HepG2 (cell line): ENCODE data around the gene CABLES1. TPM values are rescaled to one million over a fixed set of nuclear protein-coding genes. Genes with fewer than 3 reads are reported as not detected.

Experiments
- EHMT2 ChIP-seq: fragments of 200-600 bp; sonication (generic); IDR thresholded peaks from 2 replicates; pipeline ENCODE4 v1.7.0; 2017; ENCODE audit warnings: antibody characterized with exemption, low read depth, low read length, borderline replicate concordance
- GATAD2A ChIP-seq: IDR thresholded peaks from 2 replicates; pipeline ENCODE4 v1.6.1; 2016
- GFI1 ChIP-seq: sonication (generic); formaldehyde crosslinking; IDR thresholded peaks from 2 replicates; pipeline ENCODE4 v1.5.0; 2020; ENCODE audit warnings: missing genetic modification reagents, mild to moderate bottlenecking, borderline replicate concordance
- ISL2 ChIP-seq: sonication (generic); formaldehyde crosslinking; IDR thresholded peaks from 2 replicates; pipeline ENCODE4 v1.5.0; 2020; ENCODE audit warnings: missing genetic modification reagents
- NFKB2 ChIP-seq: sonication (generic); formaldehyde crosslinking; IDR thresholded peaks from 2 replicates; pipeline ENCODE4 v1.4.0; 2020; ENCODE audit warnings: missing genetic modification reagents, borderline replicate concordance
- NKX3-1 ChIP-seq: sonication (generic); formaldehyde crosslinking; IDR thresholded peaks from 2 replicates; pipeline ENCODE4 v1.5.0; 2020; ENCODE audit warnings: missing genetic modification reagents
- POGZ ChIP-seq: sonication (generic); formaldehyde crosslinking; IDR thresholded peaks from 2 replicates; pipeline ENCODE4 v1.4.0; 2020; ENCODE audit warnings: mild to moderate bottlenecking, missing genetic modification reagents
- RARG ChIP-seq: sonication (generic); formaldehyde crosslinking; IDR thresholded peaks from 2 replicates; pipeline ENCODE4 v1.4.0; 2020; ENCODE audit warnings: low read depth, mild to moderate bottlenecking, missing genetic modification reagents
- SSRP1 ChIP-seq: IDR thresholded peaks from 2 replicates; pipeline ENCODE4 v1.6.1; 2016; ENCODE audit warnings: control low read depth
- ZNF34 ChIP-seq: sonication (generic); formaldehyde crosslinking; IDR thresholded peaks from 2 replicates; pipeline ENCODE4 v1.4.0; 2020; ENCODE audit warnings: mild to moderate bottlenecking, missing genetic modification reagents, borderline replicate concordance
- ZNF382 ChIP-seq: sonication (generic); formaldehyde crosslinking; IDR thresholded peaks from 2 replicates; pipeline ENCODE4 v1.5.0; 2020; ENCODE audit warnings: missing genetic modification reagents, mild to moderate bottlenecking, borderline replicate concordance
- ZNF562 ChIP-seq: sonication (generic); formaldehyde crosslinking; IDR thresholded peaks from 2 replicates; pipeline ENCODE4 v1.8.0; 2022; ENCODE audit warnings: missing genetic modification reagents, borderline replicate concordance
- ZNF749 ChIP-seq: sonication (generic); formaldehyde crosslinking; IDR thresholded peaks from 2 replicates; pipeline ENCODE4 v1.8.0; 2022; ENCODE audit warnings: mild to moderate bottlenecking, missing genetic modification reagents, moderate library complexity, borderline replicate concordance
- polyA plus RNA-seq, 8 experiments: library from polyadenylated mRNA; depleted of rRNA in 3 of 8; stranded (reverse) in 7 of 8; unstranded in 1 of 8; fragments of >200 nt; fragmentation: Illumina TruSeq in 4 of 8; extraction: Trizol in 4 of 8; gene quantifications; 2 replicates each; pipeline versions ENCODE4 v1.2.1 to v1.2.3, GENCODE V29; 2011 to 2016; ENCODE audit warnings: low read depth in 4 of 8, missing spikeins in 1 of 8, mixed read lengths in 1 of 8; ENCODE audit not compliant: insufficient read depth in 1 of 8
- total RNA-seq, 5 experiments: library from RNA; depleted of rRNA; stranded (reverse); fragments of >200 nt; fragmentation: Illumina TruSeq; extraction: Trizol; gene quantifications; 2 replicates each; pipeline ENCODE4 v1.2.3, GENCODE V29; 2016; ENCODE audit warnings: low read depth in 1 of 5
- TF ChIP-seq, protein P1 (sequence below): sonication (generic); formaldehyde crosslinking; conservative IDR thresholded peaks from 2 replicates; pipeline ENCODE4 v1.8.0; 2022; ENCODE audit warnings: mild to moderate bottlenecking, moderate library complexity, missing genetic modification reagents
- TF ChIP-seq, protein P2 (sequence below): sonication (generic); formaldehyde crosslinking; conservative IDR thresholded peaks from 2 replicates; pipeline ENCODE4 v1.4.0; 2020; ENCODE audit warnings: missing genetic modification reagents
- TF ChIP-seq, protein P3 (sequence below): sonication (generic); formaldehyde crosslinking; IDR thresholded peaks from 2 replicates; pipeline ENCODE4 v1.4.0; 2020; ENCODE audit warnings: missing genetic modification reagents
- TF ChIP-seq, protein P4 (sequence below): sonication (generic); formaldehyde crosslinking; IDR thresholded peaks from 2 replicates; pipeline ENCODE4 v1.8.0; 2022; ENCODE audit warnings: mild to moderate bottlenecking, missing genetic modification reagents
- TF ChIP-seq, protein P5 (sequence below): IDR thresholded peaks from 2 replicates; pipeline ENCODE4 v1.4.0; 2020; ENCODE audit warnings: mild to moderate bottlenecking, missing genetic modification reagents

The CABLES1 gene
- total and polyA plus RNA-seq, 2 of the 13 experiments (the other 11 are each of a cell fraction or from before 2014, with no cell fraction given): 14.7 to 25.8 TPM

DNA sequence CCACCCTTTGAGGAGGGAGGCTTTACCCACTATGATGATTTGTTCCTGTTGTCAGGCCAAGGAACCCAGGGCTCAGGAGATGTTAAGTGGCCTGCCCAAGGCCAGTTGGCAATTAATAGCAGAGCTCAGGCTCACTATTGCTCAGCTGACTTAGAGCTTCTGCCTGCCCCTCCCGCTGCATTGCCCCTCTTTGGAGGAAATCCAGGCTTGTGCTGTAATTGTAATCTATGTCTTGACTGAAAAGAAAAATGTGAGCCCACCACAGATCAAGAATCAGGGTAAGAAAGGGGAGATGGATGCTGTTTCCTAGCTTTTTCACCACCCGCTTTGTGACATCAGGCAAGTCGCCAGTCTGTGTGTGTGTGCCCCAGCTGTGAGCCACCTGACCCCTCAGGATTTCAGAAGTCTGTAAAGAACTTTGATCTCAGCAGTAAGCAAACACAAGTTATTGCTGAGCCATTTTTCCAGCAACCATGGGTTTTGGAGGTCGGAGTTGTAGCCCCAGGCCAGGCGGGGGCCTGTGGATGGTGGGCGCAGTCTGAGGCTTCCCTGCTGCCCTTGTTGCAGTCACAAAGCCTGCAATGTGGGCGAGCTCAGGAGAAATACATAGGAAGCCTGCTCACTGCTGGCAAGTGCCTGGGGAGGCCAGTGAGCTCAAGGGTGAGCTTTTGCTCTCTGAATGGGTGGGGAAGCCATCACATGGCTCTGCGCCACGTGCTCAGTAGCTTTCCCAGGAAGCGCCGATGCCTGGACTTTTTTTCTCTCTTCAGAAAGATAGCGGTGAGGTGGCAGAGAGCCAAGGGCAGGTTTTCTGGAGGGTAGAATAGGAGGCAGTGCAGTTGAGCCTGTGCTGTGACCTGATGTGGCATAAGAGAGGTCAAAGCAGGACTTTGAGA, 6.1 kb downstream of the CABLES1 start (continued):
- TF ChIP-seq NFKB2 (CRISPR knock-in tag): peak; percentile 80; the same call in 1 of the 2 replicates
- peak; percentile 30; the same call in 1 of the 2 replicates for TF ChIP-seq SSRP1 (CRISPR knock-in tag)
- TF ChIP-seq ZNF382 (CRISPR knock-in tag): no peak
- TF ChIP-seq ISL2 (CRISPR knock-in tag): peak; percentile 76
- TF ChIP-seq GFI1 (CRISPR knock-in tag): peak; percentile 65; the same call in 1 of the 2 replicates
- TF ChIP-seq, protein P1, sequence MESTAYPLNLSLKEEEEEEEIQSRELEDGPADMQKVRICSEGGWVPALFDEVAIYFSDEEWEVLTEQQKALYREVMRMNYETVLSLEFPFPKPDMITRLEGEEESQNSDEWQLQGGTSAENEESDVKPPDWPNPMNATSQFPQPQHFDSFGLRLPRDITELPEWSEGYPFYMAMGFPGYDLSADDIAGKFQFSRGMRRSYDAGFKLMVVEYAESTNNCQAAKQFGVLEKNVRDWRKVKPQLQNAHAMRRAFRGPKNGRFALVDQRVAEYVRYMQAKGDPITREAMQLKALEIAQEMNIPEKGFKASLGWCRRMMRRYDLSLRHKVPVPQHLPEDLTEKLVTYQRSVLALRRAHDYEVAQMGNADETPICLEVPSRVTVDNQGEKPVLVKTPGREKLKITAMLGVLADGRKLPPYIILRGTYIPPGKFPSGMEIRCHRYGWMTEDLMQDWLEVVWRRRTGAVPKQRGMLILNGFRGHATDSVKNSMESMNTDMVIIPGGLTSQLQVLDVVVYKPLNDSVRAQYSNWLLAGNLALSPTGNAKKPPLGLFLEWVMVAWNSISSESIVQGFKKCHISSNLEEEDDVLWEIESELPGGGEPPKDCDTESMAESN: peak; percentile 65; the same call in 1 of the 2 replicates
- TF ChIP-seq NKX3-1 (CRISPR knock-in tag): peak; percentile 91; the same call in 1 of the 2 replicates
- TF ChIP-seq, protein P2, sequence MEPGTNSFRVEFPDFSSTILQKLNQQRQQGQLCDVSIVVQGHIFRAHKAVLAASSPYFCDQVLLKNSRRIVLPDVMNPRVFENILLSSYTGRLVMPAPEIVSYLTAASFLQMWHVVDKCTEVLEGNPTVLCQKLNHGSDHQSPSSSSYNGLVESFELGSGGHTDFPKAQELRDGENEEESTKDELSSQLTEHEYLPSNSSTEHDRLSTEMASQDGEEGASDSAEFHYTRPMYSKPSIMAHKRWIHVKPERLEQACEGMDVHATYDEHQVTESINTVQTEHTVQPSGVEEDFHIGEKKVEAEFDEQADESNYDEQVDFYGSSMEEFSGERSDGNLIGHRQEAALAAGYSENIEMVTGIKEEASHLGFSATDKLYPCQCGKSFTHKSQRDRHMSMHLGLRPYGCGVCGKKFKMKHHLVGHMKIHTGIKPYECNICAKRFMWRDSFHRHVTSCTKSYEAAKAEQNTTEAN: peak; percentile 78; the same call in 1 of the 2 replicates
- peak; percentile 83; the same call in 1 of the 2 replicates for TF ChIP-seq EHMT2
- TF ChIP-seq RARG (CRISPR knock-in tag): no peak
- TF ChIP-seq, protein P3, sequence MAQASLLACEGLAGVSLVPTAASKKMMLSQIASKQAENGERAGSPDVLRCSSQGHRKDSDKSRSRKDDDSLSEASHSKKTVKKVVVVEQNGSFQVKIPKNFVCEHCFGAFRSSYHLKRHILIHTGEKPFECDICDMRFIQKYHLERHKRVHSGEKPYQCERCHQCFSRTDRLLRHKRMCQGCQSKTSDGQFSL (CRISPR knock-in tag): no peak
- TF ChIP-seq, protein P4, sequence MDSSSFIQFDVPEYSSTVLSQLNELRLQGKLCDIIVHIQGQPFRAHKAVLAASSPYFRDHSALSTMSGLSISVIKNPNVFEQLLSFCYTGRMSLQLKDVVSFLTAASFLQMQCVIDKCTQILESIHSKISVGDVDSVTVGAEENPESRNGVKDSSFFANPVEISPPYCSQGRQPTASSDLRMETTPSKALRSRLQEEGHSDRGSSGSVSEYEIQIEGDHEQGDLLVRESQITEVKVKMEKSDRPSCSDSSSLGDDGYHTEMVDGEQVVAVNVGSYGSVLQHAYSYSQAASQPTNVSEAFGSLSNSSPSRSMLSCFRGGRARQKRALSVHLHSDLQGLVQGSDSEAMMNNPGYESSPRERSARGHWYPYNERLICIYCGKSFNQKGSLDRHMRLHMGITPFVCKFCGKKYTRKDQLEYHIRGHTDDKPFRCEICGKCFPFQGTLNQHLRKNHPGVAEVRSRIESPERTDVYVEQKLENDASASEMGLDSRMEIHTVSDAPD (CRISPR knock-in tag): peak; percentile 51; the same call in 1 of the 2 replicates
- TF ChIP-seq, protein P5, sequence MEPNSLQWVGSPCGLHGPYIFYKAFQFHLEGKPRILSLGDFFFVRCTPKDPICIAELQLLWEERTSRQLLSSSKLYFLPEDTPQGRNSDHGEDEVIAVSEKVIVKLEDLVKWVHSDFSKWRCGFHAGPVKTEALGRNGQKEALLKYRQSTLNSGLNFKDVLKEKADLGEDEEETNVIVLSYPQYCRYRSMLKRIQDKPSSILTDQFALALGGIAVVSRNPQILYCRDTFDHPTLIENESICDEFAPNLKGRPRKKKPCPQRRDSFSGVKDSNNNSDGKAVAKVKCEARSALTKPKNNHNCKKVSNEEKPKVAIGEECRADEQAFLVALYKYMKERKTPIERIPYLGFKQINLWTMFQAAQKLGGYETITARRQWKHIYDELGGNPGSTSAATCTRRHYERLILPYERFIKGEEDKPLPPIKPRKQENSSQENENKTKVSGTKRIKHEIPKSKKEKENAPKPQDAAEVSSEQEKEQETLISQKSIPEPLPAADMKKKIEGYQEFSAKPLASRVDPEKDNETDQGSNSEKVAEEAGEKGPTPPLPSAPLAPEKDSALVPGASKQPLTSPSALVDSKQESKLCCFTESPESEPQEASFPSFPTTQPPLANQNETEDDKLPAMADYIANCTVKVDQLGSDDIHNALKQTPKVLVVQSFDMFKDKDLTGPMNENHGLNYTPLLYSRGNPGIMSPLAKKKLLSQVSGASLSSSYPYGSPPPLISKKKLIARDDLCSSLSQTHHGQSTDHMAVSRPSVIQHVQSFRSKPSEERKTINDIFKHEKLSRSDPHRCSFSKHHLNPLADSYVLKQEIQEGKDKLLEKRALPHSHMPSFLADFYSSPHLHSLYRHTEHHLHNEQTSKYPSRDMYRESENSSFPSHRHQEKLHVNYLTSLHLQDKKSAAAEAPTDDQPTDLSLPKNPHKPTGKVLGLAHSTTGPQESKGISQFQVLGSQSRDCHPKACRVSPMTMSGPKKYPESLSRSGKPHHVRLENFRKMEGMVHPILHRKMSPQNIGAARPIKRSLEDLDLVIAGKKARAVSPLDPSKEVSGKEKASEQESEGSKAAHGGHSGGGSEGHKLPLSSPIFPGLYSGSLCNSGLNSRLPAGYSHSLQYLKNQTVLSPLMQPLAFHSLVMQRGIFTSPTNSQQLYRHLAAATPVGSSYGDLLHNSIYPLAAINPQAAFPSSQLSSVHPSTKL (CRISPR knock-in tag): peak; percentile 81
- TF ChIP-seq ZNF562 (CRISPR knock-in tag): no peak
- peak; percentile 80; the same call in 1 of the 2 replicates for TF ChIP-seq ZNF34 (CRISPR knock-in tag)
- TF ChIP-seq GATAD2A (CRISPR knock-in tag): peak; percentile 88
- TF ChIP-seq POGZ (CRISPR knock-in tag): peak; percentile 85
- TF ChIP-seq ZNF749 (CRISPR knock-in tag): 0 out of 2 replicates have a peak, but pooled peaks have one; percentile 31
